Measurements from ENCODE around the gene MAP1LC3A.

DNA sequence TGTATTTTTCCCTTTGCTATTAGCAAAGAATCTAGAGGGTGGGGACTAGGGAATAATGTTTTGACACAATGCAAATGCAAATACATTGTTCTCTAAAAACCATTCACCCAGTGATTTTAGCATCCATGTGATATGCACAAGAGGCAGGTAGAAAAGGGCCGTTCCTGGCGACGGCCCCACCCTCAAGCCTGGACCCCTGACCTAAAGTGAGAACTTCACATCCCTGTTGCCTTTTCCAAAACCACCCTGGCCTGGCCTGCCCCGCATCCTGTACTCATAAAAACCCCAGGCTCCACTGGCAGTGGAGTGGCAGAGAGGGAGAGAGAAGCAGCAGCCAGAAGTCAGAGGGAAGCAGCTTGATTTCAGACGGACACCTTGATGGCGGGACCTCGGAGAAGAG is 48.5 kb downstream of the MAP1LC3A start:
- TF ChIP-seq, protein P1, sequence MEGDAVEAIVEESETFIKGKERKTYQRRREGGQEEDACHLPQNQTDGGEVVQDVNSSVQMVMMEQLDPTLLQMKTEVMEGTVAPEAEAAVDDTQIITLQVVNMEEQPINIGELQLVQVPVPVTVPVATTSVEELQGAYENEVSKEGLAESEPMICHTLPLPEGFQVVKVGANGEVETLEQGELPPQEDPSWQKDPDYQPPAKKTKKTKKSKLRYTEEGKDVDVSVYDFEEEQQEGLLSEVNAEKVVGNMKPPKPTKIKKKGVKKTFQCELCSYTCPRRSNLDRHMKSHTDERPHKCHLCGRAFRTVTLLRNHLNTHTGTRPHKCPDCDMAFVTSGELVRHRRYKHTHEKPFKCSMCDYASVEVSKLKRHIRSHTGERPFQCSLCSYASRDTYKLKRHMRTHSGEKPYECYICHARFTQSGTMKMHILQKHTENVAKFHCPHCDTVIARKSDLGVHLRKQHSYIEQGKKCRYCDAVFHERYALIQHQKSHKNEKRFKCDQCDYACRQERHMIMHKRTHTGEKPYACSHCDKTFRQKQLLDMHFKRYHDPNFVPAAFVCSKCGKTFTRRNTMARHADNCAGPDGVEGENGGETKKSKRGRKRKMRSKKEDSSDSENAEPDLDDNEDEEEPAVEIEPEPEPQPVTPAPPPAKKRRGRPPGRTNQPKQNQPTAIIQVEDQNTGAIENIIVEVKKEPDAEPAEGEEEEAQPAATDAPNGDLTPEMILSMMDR (IDR thresholded peaks at IDR 0.05) = no peak
- no peak for TF ChIP-seq POLR2A (IDR thresholded peaks at IDR 0.05)

Data from vagina (tissue), 2 donors.